HG03064 (cell line): ENCODE results near the gene MAFG.

Source experiments
- ATAC-seq: cut with Tn5 transposase; IDR thresholded peaks from one replicate; pipeline ENCODE4 v1.9.1; 2021; ENCODE audit warnings: low read depth; ENCODE audit not compliant: unreplicated experiment

Gene MAFG

DNA sequence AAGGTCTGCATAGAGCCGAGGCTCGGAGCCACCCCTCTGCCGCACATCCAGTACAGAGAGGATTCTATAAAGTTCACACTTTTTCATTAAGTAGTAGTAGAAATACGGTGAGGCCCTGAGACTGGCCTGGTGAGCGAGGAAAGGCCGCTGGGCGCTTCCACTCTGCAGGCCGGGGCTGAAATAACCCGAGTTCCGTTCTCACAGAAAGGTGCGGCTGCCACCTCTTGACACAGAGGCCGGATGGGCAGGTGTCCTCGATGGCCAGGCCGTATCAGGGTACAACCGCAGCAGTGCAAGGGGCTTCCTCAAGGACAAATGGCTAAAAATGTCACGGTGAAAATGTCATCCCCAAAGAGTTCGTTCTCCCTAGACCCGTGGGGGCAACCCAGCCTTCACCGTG is 15.6 kb downstream of the MAFG start:
- ATAC-seq: no peak

DNA sequence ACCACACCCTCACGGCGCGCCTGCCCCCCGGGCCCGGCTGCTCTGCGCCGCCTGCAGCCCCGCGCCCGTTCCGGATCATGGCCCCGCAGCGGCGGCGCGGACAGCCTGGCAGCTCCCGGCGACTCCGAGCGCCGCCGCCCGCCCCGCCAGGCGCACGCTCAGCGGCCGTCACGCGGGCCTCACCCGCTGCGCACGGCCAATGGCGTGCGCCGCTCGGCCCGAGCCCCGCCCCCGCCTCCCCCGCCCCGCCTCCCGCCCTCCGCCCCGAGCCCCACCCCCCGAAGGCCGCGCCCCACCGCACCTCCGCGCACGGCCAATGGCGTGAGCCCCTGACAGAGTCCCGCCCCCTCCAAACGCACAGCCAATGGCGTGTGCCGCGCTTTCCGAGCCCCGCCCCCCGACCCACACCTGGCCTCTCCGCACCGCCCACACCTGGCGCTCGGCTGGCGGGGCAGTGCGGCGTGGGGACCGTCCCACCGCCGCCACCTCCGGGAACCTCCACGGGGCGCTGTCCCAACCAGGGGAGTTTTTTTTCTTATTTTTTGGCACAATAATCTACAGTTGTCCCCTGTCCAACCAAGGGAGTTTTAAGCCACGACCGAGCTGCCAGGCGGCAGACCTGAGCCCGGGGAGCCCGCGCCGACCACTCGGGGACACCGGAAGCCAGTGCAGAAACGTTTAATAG is 16.1 kb downstream of the MAFG start, which contains the start of gene PCYT2:
TSS of gene PCYT2 (minus strand) at position 123 of the 685 bp plus-strand sequence. CDS start at position 79, 44 bp downstream.
- ATAC-seq: peak; percentile 60

DNA sequence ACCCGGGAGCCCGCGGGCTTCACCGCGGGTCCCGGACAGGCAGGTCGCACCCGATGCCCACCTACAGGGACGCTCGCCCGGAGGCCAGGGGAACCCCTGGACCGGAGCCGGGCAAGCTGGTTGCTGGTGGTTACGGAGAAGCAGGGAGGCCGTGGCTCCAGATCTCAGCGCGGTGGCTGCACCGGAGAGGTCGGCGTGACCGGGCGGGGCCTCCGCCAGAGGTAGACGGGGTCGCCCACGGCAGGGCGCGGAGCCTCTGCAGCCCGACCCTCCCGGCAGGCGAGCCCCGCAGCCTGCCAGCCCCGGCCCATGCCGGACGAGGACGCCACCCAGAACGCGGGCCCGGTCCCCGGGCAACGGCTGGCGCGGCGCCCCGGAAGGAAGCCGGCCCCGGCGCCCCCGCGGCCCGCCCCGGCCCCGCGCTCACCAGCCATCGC is 16.7 kb downstream of the MAFG start:
- peak; percentile 21 for ATAC-seq

DNA sequence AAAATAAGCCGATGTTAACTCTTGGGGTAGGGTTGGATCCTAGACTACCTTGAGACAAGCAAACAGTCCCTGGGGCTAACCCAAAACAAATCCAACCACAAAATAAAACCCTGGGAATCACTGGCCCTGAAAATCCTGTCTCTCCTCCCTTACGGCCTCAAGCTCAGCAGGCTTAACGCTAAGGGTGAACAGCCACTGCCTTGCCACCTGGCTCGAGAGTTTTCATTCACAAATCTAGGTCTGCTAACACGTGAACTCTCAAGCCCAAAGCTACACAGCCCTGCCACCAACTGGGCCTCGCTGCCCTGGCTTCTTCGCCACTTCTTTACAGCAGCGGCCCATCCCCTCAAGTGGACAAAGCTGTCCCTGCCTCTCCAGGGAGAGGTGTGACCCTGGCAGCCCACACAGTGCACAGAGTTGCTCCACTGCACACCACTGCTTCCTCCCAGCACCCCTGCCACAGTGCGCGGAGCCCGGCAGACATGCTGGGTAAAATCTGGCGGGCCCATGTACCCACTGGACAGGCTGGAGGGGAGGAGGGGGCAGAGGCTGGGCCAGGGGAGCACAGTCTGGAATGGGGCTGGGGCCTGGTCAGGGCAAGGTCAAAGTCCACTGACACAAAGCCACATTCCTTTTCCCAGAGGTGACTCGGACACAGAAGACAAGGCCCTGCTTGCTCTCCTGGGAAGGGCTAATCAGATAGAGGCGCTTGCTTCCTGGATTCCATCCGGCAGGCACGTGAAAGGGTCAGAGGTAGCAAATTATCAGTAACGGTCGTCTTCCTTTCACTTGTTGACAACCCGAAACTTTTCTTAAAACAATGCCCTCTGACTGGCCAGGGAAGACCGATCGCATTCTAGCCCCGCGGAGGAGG is 17.3 kb downstream of the MAFG start:
- ATAC-seq: no peak

DNA sequence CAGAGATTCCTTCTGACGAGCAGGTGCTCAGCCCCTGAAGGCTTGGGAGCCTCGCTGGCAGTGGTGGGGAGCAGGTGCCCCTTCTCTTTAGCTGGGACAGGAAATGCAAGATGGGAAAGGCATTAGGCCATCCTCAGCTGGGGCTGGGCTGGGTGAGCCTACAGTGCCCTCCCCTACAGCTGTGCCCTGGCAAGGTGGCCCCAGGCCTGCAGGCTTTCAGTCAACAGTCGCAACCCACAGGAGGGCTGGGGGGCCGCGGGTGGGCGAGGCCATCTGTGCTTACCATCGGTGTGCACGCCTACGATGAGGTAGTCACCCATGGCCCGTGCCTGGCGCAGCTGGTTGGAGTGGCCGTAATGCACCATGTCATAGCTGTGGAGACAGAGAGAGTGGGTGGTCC is 18.3 kb downstream of the MAFG start:
- no peak for ATAC-seq

DNA sequence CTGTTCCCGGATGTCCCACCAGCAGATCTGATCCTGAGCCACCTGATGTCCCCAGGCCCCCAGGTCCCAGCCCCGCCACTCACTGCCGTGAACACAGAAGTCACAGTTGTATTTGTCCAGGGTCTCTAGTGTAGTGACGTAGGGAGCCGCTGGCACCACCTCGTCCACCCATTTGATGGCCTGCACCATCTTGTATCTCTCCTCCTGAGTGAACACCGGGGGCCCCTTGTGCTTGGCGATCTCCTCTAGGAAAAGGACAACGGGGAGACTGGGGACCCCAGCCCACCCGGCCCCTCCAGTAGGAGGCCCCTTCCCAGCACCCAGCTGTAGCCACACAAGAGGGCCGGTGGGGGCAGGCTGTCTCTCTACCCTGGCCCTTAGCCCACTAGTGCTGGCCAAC is 18.7 kb downstream of the MAFG start:
- ATAC-seq: no peak

DNA sequence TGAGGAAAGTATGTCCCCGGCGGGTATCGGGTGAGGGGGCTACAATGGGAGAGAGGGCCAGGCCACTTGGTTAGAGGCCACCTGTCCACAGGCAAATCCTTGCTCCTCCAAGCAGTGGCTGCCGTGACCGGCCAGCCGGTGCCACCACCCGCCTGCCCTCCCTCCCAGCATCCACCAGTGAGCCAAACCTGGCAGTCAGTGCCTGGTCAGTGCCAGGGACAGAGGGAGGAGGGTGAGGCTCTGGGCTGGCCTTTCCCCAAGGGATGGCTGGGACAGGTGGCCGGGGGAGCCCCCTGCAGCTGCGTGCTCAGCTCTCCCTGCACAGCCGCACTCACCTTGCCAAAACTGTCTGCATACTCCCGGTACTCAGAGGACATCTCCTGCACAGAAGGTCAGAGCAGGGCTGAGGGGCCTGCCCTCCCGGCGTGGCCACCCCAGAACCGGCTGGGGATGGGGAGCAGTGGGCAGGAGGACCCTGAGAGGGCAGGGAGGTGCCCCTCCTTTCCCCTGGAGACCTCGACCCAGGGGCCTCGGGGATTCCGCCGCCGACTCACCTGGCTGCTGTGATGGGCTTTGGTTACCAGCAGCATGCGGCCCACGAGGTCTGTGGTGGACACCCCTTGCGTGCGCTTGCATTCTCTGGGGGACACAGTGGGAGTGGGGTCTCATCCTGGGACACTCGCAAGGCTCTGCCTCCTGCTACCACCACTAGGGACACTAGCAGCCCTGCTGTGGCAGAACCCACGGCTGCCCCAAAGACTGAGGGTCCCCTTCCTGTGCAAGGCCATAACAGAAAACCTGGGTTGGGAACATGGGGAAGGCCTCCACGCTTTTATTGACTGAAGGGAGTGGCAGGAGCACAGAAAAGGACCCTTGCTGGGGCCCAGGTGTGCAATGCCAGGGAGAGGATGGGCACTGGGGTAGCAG is 20.1 kb downstream of the MAFG start:
- no peak for ATAC-seq

DNA sequence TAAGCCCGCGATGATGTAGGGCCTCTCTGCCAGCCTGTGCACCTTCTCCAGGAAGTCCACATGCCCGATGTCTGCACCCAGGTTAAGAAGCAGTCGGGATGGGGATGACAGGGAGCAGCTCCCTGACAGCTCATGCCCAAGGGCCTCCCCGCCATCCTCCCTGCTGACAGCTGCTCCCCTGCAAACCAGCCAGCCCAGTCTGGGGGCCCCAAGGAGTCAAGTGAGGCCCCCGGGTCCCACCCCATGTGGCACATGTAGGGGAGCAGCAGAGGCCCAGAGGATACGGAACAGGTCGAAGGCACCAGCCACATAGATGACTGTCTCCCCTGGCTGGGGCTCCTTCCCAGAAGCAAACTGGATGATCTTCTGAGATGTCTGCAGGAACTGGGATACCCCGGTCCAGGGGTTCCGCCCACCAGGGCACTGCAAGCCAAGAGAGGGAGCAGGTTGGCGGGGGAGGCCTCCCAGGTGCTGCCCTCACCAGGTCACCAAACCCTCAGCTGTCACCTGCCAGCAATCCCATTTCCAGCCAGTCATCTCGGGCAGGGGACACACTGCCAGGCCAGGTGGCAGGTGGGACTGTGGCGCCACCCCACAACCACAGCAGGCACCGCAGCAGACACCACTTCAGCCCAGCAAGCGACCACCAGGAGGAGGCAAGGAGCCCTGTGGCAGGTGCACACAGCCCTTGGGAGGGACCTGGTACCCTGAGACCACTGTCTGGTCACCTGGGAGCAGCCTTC is 20.9 kb downstream of the MAFG start:
- ATAC-seq: no peak

DNA sequence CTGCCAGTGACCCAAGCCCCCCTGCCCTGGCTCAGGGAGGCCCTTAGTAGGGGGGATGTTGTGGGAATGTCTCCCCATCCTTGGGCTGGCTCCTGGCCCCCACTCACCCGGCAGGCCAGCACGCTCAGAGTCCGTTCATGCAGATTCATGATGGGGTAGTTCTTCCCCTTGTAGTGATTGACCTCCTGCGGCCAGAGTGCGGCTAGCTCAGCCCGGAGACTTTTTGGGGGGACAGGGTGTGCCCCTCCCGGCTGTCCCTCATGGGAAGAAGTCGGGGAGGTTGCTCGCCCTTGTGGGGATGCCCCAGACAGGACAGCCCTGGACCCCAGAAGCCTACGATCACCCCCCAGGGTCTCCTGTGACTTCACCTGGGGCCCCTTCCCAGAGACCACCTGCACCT is 21.5 kb downstream of the MAFG start:
- no peak for ATAC-seq

DNA sequence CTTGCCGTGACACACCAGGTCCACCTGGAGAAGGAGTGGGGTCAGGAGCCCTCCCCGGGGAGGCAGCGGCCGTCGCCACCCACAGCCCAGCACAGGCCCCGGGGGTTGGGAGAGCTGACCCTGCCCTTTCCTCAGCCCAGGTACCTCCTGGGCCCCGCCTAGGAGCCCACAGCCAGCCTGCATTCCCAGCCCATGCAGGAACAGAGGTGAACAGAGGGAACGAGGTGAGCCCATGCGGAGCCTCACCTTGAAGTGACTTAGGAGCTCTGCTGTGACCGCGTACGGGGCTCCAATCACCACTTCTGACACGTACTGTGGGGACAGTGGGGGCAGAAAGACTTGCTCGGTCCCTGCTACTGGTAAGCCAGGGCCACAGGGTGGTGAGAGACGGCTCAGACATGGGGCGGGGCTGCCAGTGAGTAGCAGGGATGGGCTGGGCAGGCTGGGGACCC is 22.1 kb downstream of the MAFG start:
- ATAC-seq: no peak

DNA sequence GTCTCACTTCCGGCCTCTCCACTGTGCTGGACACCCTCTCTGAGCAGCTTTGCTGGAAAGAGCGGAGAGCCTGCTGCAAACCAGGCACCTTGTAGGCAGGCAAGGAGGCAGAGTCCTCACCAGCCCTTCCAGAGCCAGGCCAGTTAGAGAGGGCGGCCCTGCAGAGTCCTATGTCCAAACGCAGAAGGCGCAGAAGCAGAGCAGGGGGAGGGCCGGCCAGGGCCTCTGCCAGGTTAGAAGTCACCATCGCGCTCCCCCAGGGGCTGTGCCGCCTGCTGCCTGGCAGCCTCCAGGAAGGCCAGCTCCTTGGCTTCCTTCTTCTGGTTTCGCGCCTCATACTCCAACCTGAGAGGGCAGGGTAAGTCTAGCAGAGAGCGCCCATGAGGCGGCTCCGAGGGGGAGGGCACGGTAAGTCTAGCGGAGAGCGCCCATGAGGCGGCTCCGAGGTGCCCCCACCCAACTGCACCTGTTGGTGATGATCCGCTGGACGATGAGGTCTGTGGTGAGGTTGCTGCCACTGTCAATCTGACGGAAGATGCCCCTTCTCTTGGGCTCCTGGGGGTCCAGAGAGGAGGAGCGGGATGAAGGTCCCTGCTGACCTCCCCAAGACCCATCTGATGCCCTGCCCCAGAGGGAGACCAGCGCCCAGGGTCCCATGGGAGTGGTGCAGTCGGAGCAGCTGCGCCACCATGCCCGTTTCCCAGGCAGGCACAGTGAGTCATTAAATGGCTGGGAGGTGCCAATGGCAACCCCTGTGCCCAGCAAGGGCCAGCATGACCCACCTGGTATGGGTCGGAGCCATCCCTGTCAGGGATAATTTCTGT is 22.7 kb downstream of the MAFG start:
- ATAC-seq: no peak

DNA sequence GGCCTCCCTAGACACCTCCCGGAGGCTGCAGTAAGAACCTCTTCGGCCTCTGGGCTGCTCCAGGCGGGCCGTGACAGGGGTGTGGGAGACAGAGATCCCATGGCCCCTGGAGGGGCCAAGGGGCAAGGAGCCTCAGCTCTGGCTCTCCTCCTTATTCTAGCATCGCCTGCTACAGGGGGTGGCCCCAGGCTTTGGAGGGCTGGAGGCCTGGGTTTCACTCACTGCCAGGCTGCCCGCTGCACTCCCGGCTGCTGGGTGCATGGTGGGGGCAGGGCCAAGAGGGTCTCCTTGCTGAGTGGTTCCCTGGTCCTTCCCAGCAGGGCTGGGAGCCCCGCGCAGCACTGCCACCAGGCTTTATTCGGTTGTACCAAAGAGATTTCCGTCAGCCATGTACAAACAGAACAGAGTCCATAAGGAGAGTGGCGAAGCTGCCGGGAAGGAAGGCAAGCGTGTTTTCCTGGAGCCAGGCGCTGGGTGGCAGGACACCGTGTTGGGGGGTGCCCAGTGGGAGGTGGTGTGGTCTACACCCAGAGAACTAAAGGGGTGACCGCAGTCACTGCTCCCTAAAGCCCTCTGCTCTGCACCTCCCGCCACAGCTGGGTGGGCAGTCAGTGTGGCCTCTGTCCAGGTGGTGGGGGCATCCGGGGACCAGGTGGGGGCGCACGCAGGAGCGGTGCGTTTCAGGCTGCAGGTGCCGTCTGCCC is 23.5 kb downstream of the MAFG start:
- no peak for ATAC-seq

DNA sequence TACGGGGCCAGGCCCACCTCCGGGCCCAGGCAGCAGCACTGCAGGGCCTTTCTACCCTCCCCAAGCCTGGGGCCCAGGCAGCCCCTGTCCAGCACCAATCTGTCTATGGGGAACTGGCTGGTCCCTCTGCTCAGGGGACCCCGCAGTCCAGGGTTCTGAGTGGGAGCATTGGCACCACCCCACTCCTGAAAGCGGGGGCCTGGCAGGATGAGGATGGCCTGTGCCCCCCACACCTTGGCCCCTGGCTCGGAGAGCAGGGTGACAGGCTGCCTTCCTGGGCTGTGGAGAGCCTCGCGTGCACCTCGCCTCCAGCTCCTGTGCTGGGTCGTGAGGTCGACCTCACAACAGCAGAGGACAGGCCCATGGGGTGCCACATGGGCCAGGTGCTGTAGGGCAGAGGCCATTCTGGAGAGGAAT is 24.1 kb downstream of the MAFG start:
- no peak for ATAC-seq

DNA sequence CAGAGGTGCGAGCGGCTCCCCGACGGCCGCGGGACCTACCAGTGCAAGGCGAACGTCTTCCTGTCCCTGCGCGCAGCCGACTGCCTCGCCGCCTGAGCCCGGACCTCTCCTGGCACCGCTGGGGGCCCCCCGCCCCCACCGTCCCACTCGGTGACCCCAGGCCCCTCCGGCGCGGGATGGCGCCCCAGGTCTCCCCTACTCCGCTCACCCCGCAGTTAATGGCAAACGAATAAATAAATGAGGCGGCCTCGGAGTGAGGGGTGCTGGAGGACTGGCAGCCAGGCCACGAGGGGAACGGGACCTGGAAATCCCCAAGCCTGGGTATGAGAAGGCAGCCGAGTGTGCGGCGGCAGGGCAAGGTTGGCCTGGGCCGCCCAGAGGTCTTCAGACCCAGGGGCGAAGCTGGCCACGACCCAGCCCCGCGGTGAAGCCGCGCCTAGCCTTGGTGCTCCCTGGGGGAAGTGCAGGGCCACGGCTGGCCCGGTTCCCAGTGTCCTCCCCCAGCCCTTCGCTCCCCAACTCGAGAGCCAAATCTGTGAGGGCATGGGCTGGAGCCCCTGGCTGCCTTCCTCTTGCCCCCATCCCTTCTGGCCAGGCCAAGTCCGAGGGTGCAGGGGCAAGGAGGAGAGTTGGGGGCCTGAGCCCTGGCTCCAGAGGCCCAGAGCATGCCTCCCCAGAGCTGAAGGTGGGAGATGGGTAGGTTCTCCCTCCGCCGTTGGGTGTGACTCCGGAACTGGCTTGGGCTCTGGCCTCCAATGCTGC is 24.7 kb downstream of the MAFG start:
- ATAC-seq: no peak

DNA sequence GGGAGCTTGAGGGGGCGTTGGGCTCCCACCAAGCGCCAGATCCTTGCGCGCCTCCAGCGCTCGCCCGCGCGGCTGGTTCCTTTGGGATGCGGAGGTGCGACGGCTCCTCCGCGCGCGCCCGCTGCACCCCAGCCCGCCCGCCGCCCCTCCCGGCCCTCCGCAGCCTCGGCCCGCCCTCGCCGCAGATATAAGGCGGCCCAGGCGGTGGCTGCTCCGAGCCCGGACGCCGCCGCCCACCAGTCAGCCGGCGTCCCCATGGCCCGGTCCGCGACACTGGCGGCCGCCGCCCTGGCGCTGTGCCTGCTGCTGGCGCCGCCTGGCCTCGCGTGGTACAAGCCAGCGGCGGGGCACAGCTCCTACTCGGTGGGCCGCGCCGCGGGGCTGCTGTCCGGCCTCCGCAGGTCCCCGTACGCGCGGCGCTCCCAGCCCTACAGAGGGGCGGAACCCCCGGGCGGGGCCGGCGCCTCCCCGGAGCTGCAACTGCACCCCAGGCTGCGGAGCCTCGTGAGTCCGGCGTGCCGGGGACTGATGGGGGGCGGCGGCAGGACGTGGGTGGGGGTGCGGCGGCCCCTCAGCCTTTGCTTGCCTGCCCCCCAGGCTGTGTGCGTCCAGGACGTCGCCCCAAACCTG is 25.4 kb downstream of the MAFG start, which contains the start of gene NPB:
TSS of gene NPB (plus strand) at position 216 of the 630 bp plus-strand sequence. CDS start at position 256, 40 bp downstream.
- no peak for ATAC-seq

DNA sequence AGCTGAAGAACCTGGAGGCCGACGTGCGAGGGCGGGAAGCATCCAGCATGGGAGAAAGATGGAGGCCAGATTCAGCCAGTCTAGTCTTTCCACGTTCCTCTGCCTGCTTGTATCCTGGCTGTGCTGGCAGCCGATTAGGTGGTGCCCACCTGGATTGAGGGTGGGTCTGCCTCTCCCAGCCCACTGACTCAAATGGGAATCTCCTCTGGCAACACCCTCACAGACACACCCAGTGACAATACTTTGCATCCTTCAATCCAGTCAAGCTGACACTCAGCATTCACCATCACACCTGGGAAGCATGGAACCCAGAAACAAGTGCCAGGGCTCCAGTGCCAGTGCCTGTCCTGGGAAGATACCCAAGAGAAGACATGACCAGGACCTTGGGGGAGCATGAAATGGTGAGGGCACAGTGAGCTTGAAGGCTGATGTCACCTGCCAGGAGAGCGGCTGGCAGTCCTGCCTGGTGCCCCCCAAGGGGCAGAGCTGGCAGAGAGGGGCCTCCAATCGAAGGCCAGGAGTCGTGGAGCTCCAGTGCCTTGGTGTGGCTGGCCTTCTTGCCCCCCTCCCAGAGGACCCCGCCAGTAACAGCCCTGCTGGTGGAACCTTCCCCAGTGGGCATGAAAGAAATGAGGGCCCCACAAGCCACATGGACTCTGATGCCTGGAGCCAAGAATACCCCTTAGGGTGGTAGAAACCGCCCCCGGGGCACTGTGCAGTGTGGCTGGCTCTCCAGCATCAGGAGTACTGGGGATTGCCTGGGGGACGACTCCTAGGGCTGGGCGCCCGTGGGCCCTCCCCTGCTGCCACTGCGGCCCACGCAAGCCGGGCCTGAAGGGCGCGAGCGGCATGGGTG is 26.1 kb downstream of the MAFG start:
- ATAC-seq: no peak
